ENCODE data around the gene GNB1L. TPM values are rescaled to one million over a fixed set of nuclear protein-coding genes. Genes with fewer than 3 reads are reported as not detected.
A peak's percentile ranks its signal among the peaks of the same experiment; 100 is the strongest.
"Not testable (repeated sequence)": the region's sequence is repeated elsewhere in the genome, so short reads cannot be mapped to it uniquely, and the experiment has no call there.

Gene GNB1L
- total RNA-seq, 4 donors from 2014 or later = 4.8 to 8.7 (median 7.4) TPM

- no peak for ATAC-seq
- Histone ChIP-seq H3K9me3 (no peaks in the 10 kb centered on the region), H3K36me3 (peaks cover 0 to 58% of the 10 kb centered on the region in 2 donors), H3K27me3 (no peaks in the 10 kb centered on the region), H3K4me1 (peaks cover 0 to 30% (median 26%) of the 10 kb centered on the region in 3 donors), H3K27ac (no peak overlapping the region), H3K4me3 (no peak overlapping the region)
- WGBS, 2 donors (ENCODE audit: low coverage in 1 of 2) = 93% methylated on average over 5 of the region's 26 CpGs; no CpG with 5 or more reads in 1 of the 2 donors
- TF ChIP-seq POLR2A (IDR thresholded peaks at IDR 0.05) (no peak), POLR2AphosphoS5 (IDR thresholded peaks at IDR 0.05) (no peak), CTCF (IDR thresholded peaks at IDR 0.05) (no peak), EP300 (IDR thresholded peaks at IDR 0.05) (no peak)
Measured at GRCh38 chr22:19884954-19885751, 30.5 kb upstream of the GNB1L start.

- Histone ChIP-seq H3K4me3 (no peak overlapping the region), H3K36me3 (peaks cover 0 to 53% of the 10 kb centered on the region in 2 donors), H3K27me3 (no peaks in the 10 kb centered on the region), H3K27ac (no peak overlapping the region), H3K9me3 (no peaks in the 10 kb centered on the region), H3K4me1 (peaks cover 0 to 36% (median 28%) of the 10 kb centered on the region in 3 donors)
- TF ChIP-seq EP300 (IDR thresholded peaks at IDR 0.05) (no peak), POLR2AphosphoS5 (IDR thresholded peaks at IDR 0.05) (no peak), POLR2A (IDR thresholded peaks at IDR 0.05) (no peak), CTCF (IDR thresholded peaks at IDR 0.05) (no peak)
- ATAC-seq = no peak
- WGBS, 2 donors (ENCODE audit: low coverage in 1 of 2) = 94% methylated on average over 2 to 6 of the region's 15 CpGs
Measured at GRCh38 chr22:19884161-19884953, 29.7 kb upstream of the GNB1L start.

- H3K9me3 ChIP-seq, H3K4me3 ChIP-seq, H3K27me3 ChIP-seq, ATAC-seq, H3K27ac ChIP-seq: not testable (repeated sequence)
- Histone ChIP-seq H3K36me3 (peaks cover 0 to 47% of the 10 kb centered on the region in 2 donors), H3K4me1 (peaks cover 0 to 36% (median 28%) of the 10 kb centered on the region in 3 donors)
- WGBS, 2 donors (ENCODE audit: low coverage in 1 of 2) = 75 to 93% methylated on average over 1 to 5 of the region's 8 CpGs
Measured at GRCh38 chr22:19883446-19883845, 28.8 kb upstream of the GNB1L start.

GRCh38 chr22:19882446-19883381 is 28.0 kb upstream of the GNB1L start:
- no peak for TF ChIP-seq EP300 (IDR thresholded peaks at IDR 0.05)
- no peak for TF ChIP-seq POLR2A (IDR thresholded peaks at IDR 0.05)
- no peak for TF ChIP-seq CTCF (IDR thresholded peaks at IDR 0.05)
- TF ChIP-seq POLR2AphosphoS5 (IDR thresholded peaks at IDR 0.05) = no peak
- H3K36me3 ChIP-seq = peaks cover 0 to 47% of the 10 kb centered on the region in 2 donors
- no peak for ATAC-seq
- no peak overlapping the region for H3K4me3 ChIP-seq
- WGBS, 2 donors (ENCODE audit: low coverage in 1 of 2) = 60 to 79% methylated on average over 1 to 8 of the region's 26 CpGs
- no peaks in the 10 kb centered on the region for H3K27me3 ChIP-seq
- H3K9me3 ChIP-seq = no peaks in the 10 kb centered on the region
- peak overlapping the region in 3 of 4 donors; percentile 51 to 71 (median 54) for H3K27ac ChIP-seq
- peaks cover 0 to 36% (median 28%) of the 10 kb centered on the region in 3 donors for H3K4me1 ChIP-seq

Data from gastroesophageal sphincter (tissue), 4 donors.